Motor neuron (in vitro differentiated cells): ENCODE data around the gene RHOB. TPM values are rescaled to one million over a fixed set of nuclear protein-coding genes. Genes with fewer than 3 reads are reported as not detected.

ENCODE experiments used
- total RNA-seq, 8 experiments: library from RNA; unstranded; fragments of 300-600 nt; gene quantifications; 2 replicates each; pipeline versions ENCODE4 v1.2.3 to v1.2.4, GENCODE V29; 2022

Gene RHOB
- total RNA-seq, 8 experiments from 2014 or later: 12.1 to 280 (median 56.3) TPM

Other genes with a start within 250 kb of the RHOB start
- 10 to 100 TPM in 2 of 8 experiments, 1 to 10 TPM in 6; 1.7 to 26.2 (median 8.1) TPM for gene SDC1, start 221.9 kb upstream of the RHOB start, total RNA-seq
- gene PUM2, start 96.2 kb upstream of the RHOB start, total RNA-seq: 10 to 100 TPM; 26.0 to 79.4 (median 52.7) TPM
- 10 to 100 TPM in 6 of 8 experiments, 1 to 10 TPM in 2; 6.8 to 29.2 (median 11.2) TPM for gene HS1BP3, start 204.0 kb downstream of the RHOB start, total RNA-seq
- gene GDF7, start 220.1 kb downstream of the RHOB start, total RNA-seq: 1 to 10 TPM in 1 of 8 experiments, under 1 TPM in 7; 0.22 to 4.7 (median 0.57) TPM